Liver (tissue), 9 donors: ENCODE measurements around the gene NFATC1. TPM values are rescaled to one million over a fixed set of nuclear protein-coding genes. Genes with fewer than 3 reads are reported as not detected.

Source experiments
- DNase-seq: peaks from one replicate; pipeline ENCODE4 v3.0.0-alpha.2; 2017; ENCODE audit warnings: low spot score
- H3K27ac ChIP-seq, 2 donors: one replicate each; pipeline ENCODE4 v1.7.0; 2013; ENCODE audit warnings: inconsistent platforms in 2 of 2, low read length in 2 of 2, control low read depth in 1 of 2, low read depth in 1 of 2, mild to moderate bottlenecking in 1 of 2
- H3K27me3 ChIP-seq, 4 donors: one replicate each; pipeline versions ENCODE4 v1.6.1 to v1.7.0; 2013; ENCODE audit warnings: low read length in 3 of 4, inconsistent platforms in 1 of 4, mild to moderate bottlenecking in 1 of 4, moderate library complexity in 1 of 4; ENCODE audit not compliant: control insufficient read depth in 4 of 4, insufficient read depth in 4 of 4
- H3K36me3 ChIP-seq, 4 donors: one replicate each; pipeline versions ENCODE4 v1.6.1 to v1.7.0; 2013; ENCODE audit warnings: low read length in 3 of 4, mild to moderate bottlenecking in 3 of 4, low read depth in 1 of 4, moderate library complexity in 1 of 4; ENCODE audit not compliant: control insufficient read depth in 4 of 4, insufficient read depth in 3 of 4
- H3K4me1 ChIP-seq, 4 donors: one replicate each; pipeline versions ENCODE4 v1.6.1 to v1.7.0; 2013; ENCODE audit warnings: low read length in 3 of 4, mild to moderate bottlenecking in 3 of 4, moderate library complexity in 1 of 4; ENCODE audit not compliant: control insufficient read depth in 4 of 4, insufficient read depth in 4 of 4
- H3K4me3 ChIP-seq, 3 donors: one replicate each; pipeline versions ENCODE4 v1.6.1 to v1.7.0; 2013; ENCODE audit warnings: low read length in 3 of 3, control low read depth in 1 of 3, low read depth in 1 of 3, mild to moderate bottlenecking in 1 of 3
- H3K9ac ChIP-seq, 2 donors: one replicate each; pipeline ENCODE4 v1.7.0; 2013; ENCODE audit warnings: low read length in 2 of 2, mild to moderate bottlenecking in 2 of 2, moderate library complexity in 2 of 2, control low read depth in 1 of 2, low read depth in 1 of 2
- H3K9me3 ChIP-seq, 4 donors: one replicate each; pipeline versions ENCODE4 v1.6.1 to v1.7.0; 2013; ENCODE audit warnings: low read length in 3 of 4; ENCODE audit not compliant: control insufficient read depth in 4 of 4
- ATF3 ChIP-seq: IDR thresholded peaks from 2 replicates; pipeline ENCODE4 v1.6.1; 2016; ENCODE audit warnings: antibody characterized with exemption
- CTCF ChIP-seq: fragments of 150-350 bp; IDR thresholded peaks from 2 replicates; pipeline ENCODE4 v1.5.1; 2017; ENCODE audit warnings: improper control_type of control experiment, low read depth, low read length; ENCODE audit not compliant: missing input control
- EGR1 ChIP-seq, 2 donors: IDR thresholded peaks; 2 replicates each; pipeline ENCODE4 v1.6.1; 2016 to 2018; ENCODE audit warnings: antibody characterized with exemption in 2 of 2, low read depth in 2 of 2
- FOXA1 ChIP-seq: IDR thresholded peaks from 2 replicates; pipeline ENCODE4 v1.6.1; 2016; ENCODE audit warnings: antibody characterized with exemption
- FOXA2 ChIP-seq: IDR thresholded peaks from 2 replicates; pipeline ENCODE4 v1.6.1; 2016; ENCODE audit warnings: antibody characterized with exemption
- HNF4A ChIP-seq, 2 donors: conservative IDR thresholded peaks; 2 replicates each; pipeline ENCODE4 v1.6.1; 2016; ENCODE audit warnings: antibody characterized with exemption in 2 of 2, mild to moderate bottlenecking in 2 of 2
- HNF4G ChIP-seq: IDR thresholded peaks from 2 replicates; pipeline ENCODE4 v1.6.1; 2016; ENCODE audit warnings: antibody characterized with exemption
- JUND ChIP-seq, 2 donors: IDR thresholded peaks; 2 replicates each; pipeline ENCODE4 v1.6.1; 2016; ENCODE audit warnings: antibody characterized with exemption in 2 of 2
- MAX ChIP-seq: IDR thresholded peaks from 2 replicates; pipeline ENCODE4 v1.6.1; 2016; ENCODE audit warnings: antibody characterized with exemption
- RAD21 ChIP-seq, 2 donors: IDR thresholded peaks; 2 replicates each; pipeline ENCODE4 v1.6.1; 2016; ENCODE audit warnings: antibody characterized with exemption in 2 of 2, mild to moderate bottlenecking in 2 of 2
- REST ChIP-seq: IDR thresholded peaks from 2 replicates; pipeline ENCODE4 v1.6.1; 2016; ENCODE audit warnings: antibody characterized with exemption, mild to moderate bottlenecking
- RXRA ChIP-seq, 2 donors: IDR thresholded peaks; 2 replicates each; pipeline ENCODE4 v1.6.1; 2017 to 2018; ENCODE audit warnings: antibody characterized with exemption in 2 of 2, mild to moderate bottlenecking in 1 of 2
- SP1 ChIP-seq: IDR thresholded peaks from 2 replicates; pipeline ENCODE4 v1.6.1; 2018; ENCODE audit warnings: antibody characterized with exemption, mild to moderate bottlenecking
- TAF1 ChIP-seq: conservative IDR thresholded peaks from 2 replicates; pipeline ENCODE4 v1.6.1; 2016; ENCODE audit warnings: antibody characterized with exemption, mild to moderate bottlenecking
- YY1 ChIP-seq: IDR thresholded peaks from 2 replicates; pipeline ENCODE4 v1.6.1; 2016; ENCODE audit warnings: antibody characterized with exemption, mild to moderate bottlenecking
- WGBS: extraction: QIAGEN DNeasy Blood & Tissue Kit; methylation state at CpG from one replicate; pipeline ENCODE4 v1.1.7; 2013; 5-methylcytosine and 5-hydroxymethylcytosine counted together
- polyA plus RNA-seq, 2 donors: library from polyadenylated mRNA; stranded (reverse) in 1 of 2; unstranded in 1 of 2; fragments of 200-250 nt in 1 of 2; fragments of >200 nt in 1 of 2; fragmentation: Nextera tagmentation in 1 of 2; extraction: Ambion mirVana in 1 of 2; gene quantifications; one replicate each; pipeline versions ENCODE4 v1.2.1 to v1.2.3, GENCODE V29; 2013 to 2015
- total RNA-seq, 2 donors: library from RNA; depleted of rRNA; stranded (reverse); fragments of >200 nt; gene quantifications; one replicate each; pipeline ENCODE4 v1.2.3, GENCODE V29; 2014
- donor health status: healthy.
- donor health status: healthy.
- donor health status: healthy.
- donor health status: healthy.
- donor health status: healthy.

Gene NFATC1
- total and polyA plus RNA-seq, 4 donors, result 0.57 to 2.2 (median 1.3) TPM

- H3K27me3 ChIP-seq, result no peaks in the 10 kb centered on the region
- H3K27ac ChIP-seq, result no peak overlapping the region
- H3K9ac ChIP-seq, result no peak overlapping the region
- DNase-seq, result no peak
- H3K4me3 ChIP-seq, result no peak overlapping the region
- 80% methylated on average over 37 of the region's 37 CpGs for WGBS
- H3K36me3 ChIP-seq, result peaks cover 0 to 1% (median 0%) of the 10 kb centered on the region in 4 donors
- H3K4me1 ChIP-seq, result no peaks in the 10 kb centered on the region
- H3K9me3 ChIP-seq, result no peaks in the 10 kb centered on the region
- no peak for TF ChIP-seq HNF4A (conservative IDR thresholded peaks at IDR 0.05)
Measured at GRCh38 chr18:79438898-79439627, 43.3 kb downstream of the NFATC1 start.

- no peak for DNase-seq
- Histone ChIP-seq H3K4me1 (no peaks in the 10 kb centered on the region), H3K27me3 (no peaks in the 10 kb centered on the region), H3K9ac (no peak overlapping the region), H3K9me3 (no peaks in the 10 kb centered on the region), H3K27ac (no peak overlapping the region), H3K4me3 (no peak overlapping the region), H3K36me3 (no peaks in the 10 kb centered on the region)
- 90% methylated on average over 16 of the region's 16 CpGs for WGBS
- TF ChIP-seq SP1 (no peak), RXRA (IDR thresholded peaks at IDR 0.05) (no peak), HNF4A (conservative IDR thresholded peaks at IDR 0.05) (no peak), MAX (no peak), TAF1 (no peak), EGR1 (IDR thresholded peaks at IDR 0.05; ENCODE audit: low read depth in 2 of 2) (no peak), JUND (IDR thresholded peaks at IDR 0.05) (no peak), REST (no peak), CTCF (no peak), HNF4G (no peak), YY1 (no peak), ATF3 (no peak), FOXA1 (no peak), RAD21 (IDR thresholded peaks at IDR 0.05) (no peak), FOXA2 (no peak)
Measured at GRCh38 chr18:79439628-79440023, 43.9 kb downstream of the NFATC1 start.
